Kidney epithelial cell (primary cell): ENCODE measurements around the gene RTN4IP1. TPM values are rescaled to one million over a fixed set of nuclear protein-coding genes. Genes with fewer than 3 reads are reported as not detected.
A peak's percentile ranks its signal among the peaks of the same experiment; 100 is the strongest.
"Not testable (repeated sequence)": the region's sequence is repeated elsewhere in the genome, so short reads cannot be mapped to it uniquely, and the experiment has no call there.

Experiments used
- DNase-seq: peaks from one replicate; pipeline ENCODE4 v3.0.0-alpha.2; 2010; ENCODE audit warnings: low read depth
- H3K27me3 ChIP-seq: 2 replicates; pipeline ENCODE4 v1.6.0; 2011; ENCODE audit warnings: low read length; ENCODE audit not compliant: control insufficient read depth, insufficient read depth
- H3K36me3 ChIP-seq: 2 replicates; pipeline ENCODE4 v1.5.1; 2011; ENCODE audit warnings: low read length; ENCODE audit not compliant: control insufficient read depth, insufficient read depth
- H3K4me3 ChIP-seq: 2 replicates; pipeline ENCODE4 v1.5.1; 2011; ENCODE audit warnings: low read depth, mild to moderate bottlenecking, control low read depth, low read length
- total RNA-seq: library from RNA; depleted of rRNA; stranded (reverse); fragments of >200 nt; gene quantifications from 2 replicates; pipeline ENCODE4 v1.2.3, GENCODE V29; 2015
- TF ChIP-seq, protein P1 (sequence below): IDR thresholded peaks from 2 replicates; pipeline ENCODE4 v1.5.1; 2011; ENCODE audit warnings: mild to moderate bottlenecking, moderate library complexity, low read length, control low read depth, inconsistent platforms; ENCODE audit not compliant: insufficient read depth, poor library complexity, severe bottlenecking

The RTN4IP1 gene
- total RNA-seq, 1 donor from 2014 or later = 8.2 TPM

DNA sequence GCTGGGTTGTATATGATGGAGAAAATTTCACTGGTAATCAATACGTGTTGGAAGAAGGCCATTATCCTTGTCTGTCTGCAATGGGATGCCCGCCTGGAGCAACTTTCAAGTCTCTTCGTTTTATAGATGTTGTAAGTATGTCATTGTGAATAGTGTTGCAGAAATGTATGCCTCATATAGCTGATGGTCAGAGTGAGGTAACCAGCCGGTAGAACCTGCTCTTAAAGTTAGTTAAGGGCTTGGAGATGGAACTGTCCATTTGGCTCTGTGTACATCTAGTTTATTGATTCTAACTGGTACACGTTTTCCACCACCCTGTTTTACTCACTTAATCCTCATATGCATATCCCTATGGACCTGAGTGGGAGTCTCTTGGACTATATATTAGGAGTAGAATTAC is 73.5 kb downstream of the RTN4IP1 start:
- no peaks in the 10 kb centered on the region for H3K27me3 ChIP-seq
- H3K36me3 ChIP-seq = no peaks in the 10 kb centered on the region
- no peak for DNase-seq
- TF ChIP-seq, protein P1, sequence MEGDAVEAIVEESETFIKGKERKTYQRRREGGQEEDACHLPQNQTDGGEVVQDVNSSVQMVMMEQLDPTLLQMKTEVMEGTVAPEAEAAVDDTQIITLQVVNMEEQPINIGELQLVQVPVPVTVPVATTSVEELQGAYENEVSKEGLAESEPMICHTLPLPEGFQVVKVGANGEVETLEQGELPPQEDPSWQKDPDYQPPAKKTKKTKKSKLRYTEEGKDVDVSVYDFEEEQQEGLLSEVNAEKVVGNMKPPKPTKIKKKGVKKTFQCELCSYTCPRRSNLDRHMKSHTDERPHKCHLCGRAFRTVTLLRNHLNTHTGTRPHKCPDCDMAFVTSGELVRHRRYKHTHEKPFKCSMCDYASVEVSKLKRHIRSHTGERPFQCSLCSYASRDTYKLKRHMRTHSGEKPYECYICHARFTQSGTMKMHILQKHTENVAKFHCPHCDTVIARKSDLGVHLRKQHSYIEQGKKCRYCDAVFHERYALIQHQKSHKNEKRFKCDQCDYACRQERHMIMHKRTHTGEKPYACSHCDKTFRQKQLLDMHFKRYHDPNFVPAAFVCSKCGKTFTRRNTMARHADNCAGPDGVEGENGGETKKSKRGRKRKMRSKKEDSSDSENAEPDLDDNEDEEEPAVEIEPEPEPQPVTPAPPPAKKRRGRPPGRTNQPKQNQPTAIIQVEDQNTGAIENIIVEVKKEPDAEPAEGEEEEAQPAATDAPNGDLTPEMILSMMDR = no peak
- H3K4me3 ChIP-seq = no peak overlapping the region

GRCh38 chr6:106553440-106553839 is 75.9 kb downstream of the RTN4IP1 start:
- Histone ChIP-seq H3K4me3 (no peak overlapping the region), H3K27me3 (no peaks in the 10 kb centered on the region), H3K36me3 (no peaks in the 10 kb centered on the region)
- no peak for DNase-seq
- TF ChIP-seq, protein P1 = no peak

DNA sequence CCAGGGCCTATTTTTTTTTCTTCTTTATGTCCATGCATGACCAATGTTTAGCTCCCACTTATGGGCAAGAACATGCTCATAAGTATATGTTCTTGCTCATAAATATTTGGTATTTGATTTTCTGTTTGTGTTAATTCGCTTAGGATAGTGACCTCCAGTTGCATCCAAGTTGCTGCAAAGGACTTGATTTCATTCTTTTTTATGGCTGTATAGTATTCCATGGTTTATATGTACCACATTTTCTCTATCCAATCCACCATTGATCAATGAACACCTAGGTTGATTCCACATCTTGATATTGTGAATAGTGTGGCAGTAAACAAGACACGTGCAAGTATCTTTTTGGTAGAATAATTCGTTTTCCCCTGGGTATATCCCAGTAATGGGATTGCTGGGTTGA is 78.1 kb downstream of the RTN4IP1 start:
- DNase-seq = no peak
- H3K27me3 ChIP-seq = no peaks in the 10 kb centered on the region
- H3K36me3 ChIP-seq = no peaks in the 10 kb centered on the region
- H3K4me3 ChIP-seq = no peak overlapping the region
- TF ChIP-seq, protein P1 = no peak

GRCh38 chr6:106549521-106549920 is 79.8 kb downstream of the RTN4IP1 start:
- Histone ChIP-seq H3K36me3 (no peaks in the 10 kb centered on the region), H3K27me3 (no peaks in the 10 kb centered on the region), H3K4me3 (no peak overlapping the region)
- DNase-seq = no peak
- TF ChIP-seq, protein P1 = no peak

GRCh38 chr6:106548926-106549455 is 80.3 kb downstream of the RTN4IP1 start:
- not testable (repeated sequence) for H3K4me3 ChIP-seq, H3K27me3 ChIP-seq, H3K36me3 ChIP-seq, DNase-seq

DNA sequence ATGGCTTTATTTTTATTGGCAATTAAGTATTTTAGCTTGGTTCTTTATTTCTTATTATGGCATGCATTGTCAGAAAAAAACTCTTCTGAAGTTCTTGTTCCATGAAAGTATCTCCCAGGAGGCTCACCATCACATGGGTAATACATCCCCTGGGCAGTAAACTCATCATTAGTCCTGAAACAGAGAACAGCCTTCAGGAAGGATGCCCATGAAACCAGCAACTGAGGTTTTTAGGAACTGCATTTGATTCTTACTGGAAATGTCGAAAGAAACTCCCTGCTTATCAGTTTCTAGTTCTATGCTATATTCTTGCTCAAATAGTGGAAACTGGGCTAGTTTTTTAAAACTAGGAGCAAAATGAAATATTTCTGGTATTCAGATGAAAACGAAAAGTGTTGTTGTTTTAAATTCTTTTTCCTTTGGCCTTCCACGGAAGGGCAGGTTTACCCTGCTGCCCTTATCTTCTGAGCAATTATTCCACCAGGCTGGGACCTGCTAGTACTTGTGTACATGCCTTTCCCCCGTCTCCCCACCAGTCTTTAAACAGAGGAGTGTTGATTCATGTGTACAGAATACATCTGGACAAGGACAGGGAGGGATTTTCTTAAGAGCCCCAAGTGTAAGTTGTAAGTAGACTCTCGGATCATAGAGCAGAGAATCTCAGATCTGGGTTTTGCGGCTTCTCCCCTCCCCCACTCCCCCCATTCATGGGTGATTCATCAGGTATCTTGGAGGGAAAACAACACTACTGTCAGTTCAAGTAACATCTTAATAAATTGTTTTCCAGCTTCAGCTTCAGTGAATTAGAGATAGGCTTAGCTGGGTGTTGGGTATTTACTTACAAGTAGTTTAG is 81.5 kb downstream of the RTN4IP1 start:
- DNase-seq = peak; percentile 37

More for the DNA sequence above, 81.5 kb downstream of the RTN4IP1 start:
- Histone ChIP-seq H3K36me3 (no peaks in the 10 kb centered on the region), H3K4me3 (no peak overlapping the region), H3K27me3 (no peaks in the 10 kb centered on the region)
- TF ChIP-seq, protein P1 = no peak
